Gastroesophageal sphincter (tissue), 4 donors: Measurements from ENCODE around the gene LRPAP1. TPM values are rescaled to one million over a fixed set of nuclear protein-coding genes. Genes with fewer than 3 reads are reported as not detected.

Experiments
- ATAC-seq: fragments of 150-250 bp; one replicate; pipeline ENCODE4 v1.9.1; 2016; ENCODE audit warnings: mild to moderate bottlenecking, moderate library complexity
- H3K27ac ChIP-seq, 4 donors: fragments of 200-600 bp; sonication (generic) in 3 of 4; 1 replicate in 3 of 4; 2 replicates in 1 of 4; pipeline ENCODE4 v1.5.1; 2016 to 2019
- H3K27me3 ChIP-seq: fragments of 200-600 bp; sonication (generic); one replicate; pipeline ENCODE4 v1.5.1; 2019
- H3K36me3 ChIP-seq, 2 donors: fragments of 200-600 bp; sonication (generic); one replicate each; pipeline ENCODE4 v1.5.1; 2019; ENCODE audit warnings: control low read depth in 1 of 2
- H3K4me1 ChIP-seq, 3 donors: fragments of 200-600 bp; sonication (generic); 1 replicate in 2 of 3; 2 replicates in 1 of 3; pipeline ENCODE4 v1.5.1; 2016 to 2019; ENCODE audit warnings: control low read depth in 2 of 3
- H3K4me3 ChIP-seq, 2 donors: fragments of 200-600 bp; sonication (generic); one replicate each; pipeline ENCODE4 v1.5.1; 2019; ENCODE audit warnings: mild to moderate bottlenecking in 1 of 2, moderate library complexity in 1 of 2
- H3K9me3 ChIP-seq, 3 donors: fragments of 200-600 bp; sonication (generic); one replicate each; pipeline ENCODE4 v1.5.1; 2017 to 2019; ENCODE audit warnings: control low read depth in 2 of 3
- EP300 ChIP-seq: sonication (generic); formaldehyde crosslinking; IDR thresholded peaks from one replicate; pipeline ENCODE4 v1.6.1; 2017; ENCODE audit warnings: antibody characterized with exemption, mild to moderate bottlenecking
- POLR2A ChIP-seq, 2 donors: fragments of 450-650 bp; IDR thresholded peaks; one replicate each; pipeline ENCODE4 v1.6.1; 2017; ENCODE audit warnings: antibody characterized with exemption in 2 of 2, mild to moderate bottlenecking in 2 of 2, moderate library complexity in 1 of 2
- POLR2AphosphoS5 ChIP-seq: sonication (generic); formaldehyde crosslinking; IDR thresholded peaks from one replicate; pipeline ENCODE4 v1.6.1; 2017; ENCODE audit warnings: antibody characterized with exemption
- WGBS, 2 donors: methylation state at CpG; one replicate each; pipeline ENCODE4 v1.1.5; 2018; ENCODE audit warnings: low coverage in 1 of 2; 5-methylcytosine and 5-hydroxymethylcytosine counted together
- total RNA-seq, 4 donors: library from RNA; depleted of rRNA; stranded (reverse); fragments of >200 nt; gene quantifications; one replicate each; pipeline ENCODE4 v1.1.0, GENCODE V29; 2016
- TF ChIP-seq, protein P1 (sequence below), 4 experiments: fragments of 200-600 bp in 2 of 4; fragments of 450-650 bp in 2 of 4; sonication (generic) in 1 of 4; IDR thresholded peaks; one replicate each; pipeline ENCODE4 v1.5.1; 2017 to 2019; ENCODE audit warnings: antibody characterized with exemption in 4 of 4, mild to moderate bottlenecking in 2 of 4, moderate library complexity in 2 of 4

LRPAP1 gene
- total RNA-seq, 4 donors from 2014 or later = 180 to 267 (median 201) TPM

DNA sequence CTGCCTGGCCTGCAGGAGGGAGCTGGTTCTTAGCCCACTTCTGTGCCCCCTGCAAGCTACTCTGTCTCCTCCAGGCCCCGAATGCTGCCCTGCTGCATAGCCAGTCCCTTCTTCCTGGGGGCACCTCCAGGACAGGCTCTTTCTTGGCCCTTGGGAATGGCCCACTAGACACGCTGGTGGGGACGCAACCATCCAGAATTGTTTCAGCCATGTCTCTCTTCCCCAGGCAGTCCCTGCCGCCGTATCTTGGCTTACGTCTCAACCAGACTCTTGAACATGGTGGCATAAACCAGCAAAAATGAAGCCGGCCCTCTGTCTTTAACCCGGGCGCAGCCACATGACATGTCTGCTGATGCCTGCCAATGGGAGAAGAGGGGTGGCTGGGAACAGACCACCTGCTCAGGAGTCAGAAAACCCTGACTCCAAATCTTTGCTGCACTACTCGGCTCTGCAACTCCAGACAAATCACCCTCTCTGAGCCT, 9.0 kb downstream of the LRPAP1 start:
- H3K9me3 ChIP-seq = no peaks in the 10 kb centered on the region
- no peak overlapping the region for H3K27ac ChIP-seq
- 100% methylated on average over 4 of the region's 10 CpGs; no CpG with 5 or more reads in 1 of the 2 donors for WGBS, 2 donors
- no peaks in the 10 kb centered on the region for H3K27me3 ChIP-seq
- H3K4me3 ChIP-seq = no peak overlapping the region
- no peak for ATAC-seq
- TF ChIP-seq, protein P1, sequence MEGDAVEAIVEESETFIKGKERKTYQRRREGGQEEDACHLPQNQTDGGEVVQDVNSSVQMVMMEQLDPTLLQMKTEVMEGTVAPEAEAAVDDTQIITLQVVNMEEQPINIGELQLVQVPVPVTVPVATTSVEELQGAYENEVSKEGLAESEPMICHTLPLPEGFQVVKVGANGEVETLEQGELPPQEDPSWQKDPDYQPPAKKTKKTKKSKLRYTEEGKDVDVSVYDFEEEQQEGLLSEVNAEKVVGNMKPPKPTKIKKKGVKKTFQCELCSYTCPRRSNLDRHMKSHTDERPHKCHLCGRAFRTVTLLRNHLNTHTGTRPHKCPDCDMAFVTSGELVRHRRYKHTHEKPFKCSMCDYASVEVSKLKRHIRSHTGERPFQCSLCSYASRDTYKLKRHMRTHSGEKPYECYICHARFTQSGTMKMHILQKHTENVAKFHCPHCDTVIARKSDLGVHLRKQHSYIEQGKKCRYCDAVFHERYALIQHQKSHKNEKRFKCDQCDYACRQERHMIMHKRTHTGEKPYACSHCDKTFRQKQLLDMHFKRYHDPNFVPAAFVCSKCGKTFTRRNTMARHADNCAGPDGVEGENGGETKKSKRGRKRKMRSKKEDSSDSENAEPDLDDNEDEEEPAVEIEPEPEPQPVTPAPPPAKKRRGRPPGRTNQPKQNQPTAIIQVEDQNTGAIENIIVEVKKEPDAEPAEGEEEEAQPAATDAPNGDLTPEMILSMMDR (IDR thresholded peaks at IDR 0.05) = no peak
- TF ChIP-seq POLR2AphosphoS5 = no peak
- TF ChIP-seq POLR2A (IDR thresholded peaks at IDR 0.05) = no peak
- TF ChIP-seq EP300 = no peak
- H3K36me3 ChIP-seq = peaks cover 0 to 90% of the 10 kb centered on the region in 2 donors
- H3K4me1 ChIP-seq = peaks cover 0 to 12% (median 0%) of the 10 kb centered on the region in 3 donors

DNA sequence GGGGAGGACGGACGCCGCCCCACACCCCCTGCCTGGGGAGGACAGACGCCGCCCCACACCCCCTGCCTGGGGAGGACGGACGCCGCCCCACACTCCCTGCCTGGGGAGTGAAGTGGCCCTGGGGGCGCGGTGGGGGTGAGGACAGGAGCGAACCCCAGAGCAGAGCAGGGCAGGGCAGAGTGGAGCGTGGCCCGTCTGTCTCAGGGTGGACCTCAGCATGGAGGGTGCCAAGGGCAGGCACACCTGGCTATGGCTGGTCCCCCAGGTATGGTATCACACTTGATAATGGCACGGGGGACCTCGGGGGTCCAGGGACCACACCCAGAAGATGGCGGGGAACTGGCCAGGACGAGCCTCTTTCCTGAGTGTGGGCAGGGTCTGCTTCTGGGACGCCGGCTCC, 9.6 kb downstream of the LRPAP1 start:
- Histone ChIP-seq H3K4me1 (peaks cover 0 to 7% (median 0%) of the 10 kb centered on the region in 3 donors), H3K9me3 (no peaks in the 10 kb centered on the region), H3K27me3 (no peaks in the 10 kb centered on the region), H3K27ac (no peak overlapping the region), H3K4me3 (no peak overlapping the region), H3K36me3 (peaks cover 0 to 92% of the 10 kb centered on the region in 2 donors)
- no peak for TF ChIP-seq POLR2A (IDR thresholded peaks at IDR 0.05)
- TF ChIP-seq POLR2AphosphoS5 = no peak
- TF ChIP-seq, protein P1 (IDR thresholded peaks at IDR 0.05) = no peak
- TF ChIP-seq EP300 = no peak
- no CpG with 5 or more reads among the region's 19 CpGs for WGBS, 2 donors
- no peak for ATAC-seq

DNA sequence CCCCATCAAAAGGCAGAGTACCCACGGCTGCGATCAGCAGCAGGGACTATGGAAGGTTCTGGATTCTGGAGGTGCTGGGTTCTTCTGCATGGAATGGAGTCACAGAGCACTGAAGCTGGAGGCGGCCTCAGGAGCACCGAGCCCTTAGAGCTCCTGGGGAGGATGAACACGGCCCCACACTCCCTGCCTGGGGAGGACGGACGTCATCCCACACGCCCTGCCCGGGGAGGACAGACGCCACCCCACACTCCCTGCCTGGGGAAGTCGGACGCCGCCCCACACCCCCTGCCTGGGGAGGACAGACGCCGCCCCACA, 9.9 kb downstream of the LRPAP1 start:
- no peak for ATAC-seq
- no peaks in the 10 kb centered on the region for H3K27me3 ChIP-seq
- H3K4me3 ChIP-seq = no peak overlapping the region
- no CpG with 5 or more reads among the region's 15 CpGs for WGBS, 2 donors
- no peaks in the 10 kb centered on the region for H3K9me3 ChIP-seq
- H3K27ac ChIP-seq = no peak overlapping the region
- TF ChIP-seq POLR2AphosphoS5 (no peak), POLR2A (IDR thresholded peaks at IDR 0.05) (no peak), EP300 (no peak)
- peaks cover 0 to 92% of the 10 kb centered on the region in 2 donors for H3K36me3 ChIP-seq
- peaks cover 0 to 3% (median 0%) of the 10 kb centered on the region in 3 donors for H3K4me1 ChIP-seq

DNA sequence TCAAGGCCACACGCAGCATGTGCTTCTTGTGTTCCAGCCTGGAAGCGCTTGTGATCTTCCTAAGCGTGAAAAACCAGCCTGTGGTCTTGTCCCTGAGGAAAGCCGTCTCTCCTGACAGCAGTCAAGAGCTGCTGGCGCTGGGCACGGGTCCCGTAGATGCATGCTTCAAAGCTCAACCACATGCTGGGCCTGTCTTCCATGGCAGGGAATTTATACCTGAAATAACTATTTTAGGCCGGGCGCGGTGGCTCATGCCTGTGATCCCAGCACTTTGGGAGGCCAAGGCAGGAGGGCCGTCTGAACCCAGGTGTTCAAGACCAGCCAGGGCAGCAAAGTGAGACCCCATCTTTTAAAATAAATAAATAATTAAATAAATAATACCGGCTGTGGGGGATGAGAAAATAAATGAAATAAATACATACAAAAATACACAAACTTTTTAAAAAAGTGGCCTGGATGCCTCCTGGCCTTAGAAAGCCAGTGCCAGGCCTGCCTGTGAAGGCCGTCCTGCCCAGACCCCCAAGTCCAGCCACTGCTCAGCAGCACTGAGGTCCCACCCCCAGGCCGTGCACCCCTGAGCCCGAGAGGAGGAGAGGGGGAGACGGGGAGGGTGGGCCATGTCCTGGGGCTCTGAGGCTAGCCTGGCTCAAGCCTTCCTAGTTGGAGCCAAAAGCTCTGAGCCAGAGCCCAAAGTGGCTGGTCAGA, 10.4 kb downstream of the LRPAP1 start:
- 78% methylated on average over 2 of the region's 16 CpGs; no CpG with 5 or more reads in 1 of the 2 donors for WGBS, 2 donors
- Histone ChIP-seq H3K27ac (no peak overlapping the region), H3K36me3 (peaks cover 0 to 94% of the 10 kb centered on the region in 2 donors), H3K27me3 (no peaks in the 10 kb centered on the region), H3K4me3 (no peak overlapping the region), H3K4me1 (no peaks in the 10 kb centered on the region), H3K9me3 (no peaks in the 10 kb centered on the region)
- no peak for TF ChIP-seq POLR2AphosphoS5
- TF ChIP-seq, protein P1 (IDR thresholded peaks at IDR 0.05) = no peak
- TF ChIP-seq EP300 = no peak
- no peak for ATAC-seq

DNA sequence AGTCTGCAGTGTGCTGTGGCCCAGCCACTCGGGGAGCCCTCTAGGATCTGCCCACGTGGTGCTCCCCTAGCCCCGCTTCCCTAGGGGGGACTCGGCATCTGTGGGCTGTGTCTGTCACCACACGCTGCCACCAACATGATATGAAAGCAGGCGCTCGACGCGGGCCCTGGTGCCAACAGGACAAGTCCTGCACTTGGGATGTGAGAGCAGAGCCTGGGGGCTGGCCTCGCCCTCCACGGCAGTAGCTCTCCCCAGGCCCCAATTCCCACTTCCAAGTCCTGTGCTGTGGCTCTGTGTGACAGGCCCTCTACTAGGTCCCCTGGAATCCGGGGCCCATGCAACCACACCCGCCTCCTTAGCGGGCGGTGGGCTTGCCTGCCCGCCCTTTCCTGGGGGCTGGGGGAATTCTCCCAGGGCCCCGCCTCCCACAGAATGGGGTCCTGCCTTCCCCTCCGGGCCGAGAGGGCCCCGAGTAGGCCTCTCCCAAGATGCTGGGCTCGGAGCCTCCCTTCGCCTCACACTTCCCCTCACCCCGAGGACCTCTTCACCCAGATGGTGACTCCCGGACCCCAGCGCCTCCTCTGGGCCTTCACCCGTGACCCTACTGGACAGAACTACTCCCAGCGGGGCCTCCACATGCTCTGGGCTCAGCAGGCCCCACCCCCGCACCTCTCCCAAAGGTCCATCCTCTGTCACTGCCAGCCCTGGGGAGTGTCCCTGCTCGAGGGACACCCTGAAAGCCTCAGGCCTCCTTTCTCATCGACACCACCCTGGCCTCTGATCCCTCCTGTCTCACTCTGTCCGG, 11.2 kb downstream of the LRPAP1 start:
- no peaks in the 10 kb centered on the region for H3K27me3 ChIP-seq
- no peaks in the 10 kb centered on the region for H3K4me1 ChIP-seq
- no peak overlapping the region for H3K27ac ChIP-seq
- 70 to 94% methylated on average over 3 to 9 of the region's 31 CpGs for WGBS, 2 donors
- H3K9me3 ChIP-seq = no peaks in the 10 kb centered on the region
- no peak for TF ChIP-seq POLR2AphosphoS5
- TF ChIP-seq, protein P1 (IDR thresholded peaks at IDR 0.05) = no peak
- no peak for TF ChIP-seq EP300
- TF ChIP-seq POLR2A (IDR thresholded peaks at IDR 0.05) = no peak
- no peak overlapping the region for H3K4me3 ChIP-seq
- ATAC-seq = no peak
- peaks cover 0 to 100% of the 10 kb centered on the region in 2 donors for H3K36me3 ChIP-seq
